Thoracic aorta (tissue), 2 donors: ENCODE measurements around the gene ARHGAP32. TPM values are rescaled to one million over a fixed set of nuclear protein-coding genes. Genes with fewer than 3 reads are reported as not detected.

ENCODE experiments used
- ATAC-seq: fragments of 150-250 bp; one replicate; pipeline ENCODE4 v1.8.0; 2017; ENCODE audit warnings: low read depth; ENCODE audit not compliant: insufficient number of reproducible peaks, low FRiP score
- DNase-seq: peaks from one replicate; pipeline ENCODE4 v3.0.0-alpha.2; 2020; ENCODE audit warnings: low spot score
- H3K27ac ChIP-seq, 2 donors: fragments of 200-600 bp; sonication (generic); 1 replicate in 1 of 2; 2 replicates in 1 of 2; pipeline ENCODE4 v1.5.1; 2016; ENCODE audit warnings: mild to moderate bottlenecking in 2 of 2, moderate library complexity in 2 of 2
- H3K27me3 ChIP-seq: fragments of 200-600 bp; sonication (generic); replicated peaks from 2 replicates; pipeline ENCODE4 v1.6.0; 2016; ENCODE audit warnings: mild to moderate bottlenecking; ENCODE audit not compliant: insufficient read depth
- H3K36me3 ChIP-seq: fragments of 200-600 bp; sonication (generic); one replicate; pipeline ENCODE4 v1.5.1; 2016
- H3K4me1 ChIP-seq, 2 donors: fragments of 200-600 bp; sonication (generic); 1 replicate in 1 of 2; 2 replicates in 1 of 2; pipeline versions ENCODE4 v1.5.1 to v1.6.0; 2016; ENCODE audit warnings: low read depth in 2 of 2, mild to moderate bottlenecking in 1 of 2; ENCODE audit not compliant: control insufficient read depth in 1 of 2
- H3K4me3 ChIP-seq: fragments of 200-600 bp; sonication (generic); 2 replicates; pipeline ENCODE4 v1.5.1; 2016; ENCODE audit warnings: mild to moderate bottlenecking
- H3K9me3 ChIP-seq: fragments of 200-600 bp; sonication (generic); 2 replicates; pipeline ENCODE4 v1.5.1; 2016
- total RNA-seq, 2 donors: library from RNA; depleted of rRNA; stranded (reverse); fragments of >200 nt; gene quantifications; one replicate each; pipeline versions ENCODE4 v1.1.0 to v1.2.3, GENCODE V29; 2016
- TF ChIP-seq, protein P1 (sequence below): fragments of 200-600 bp; sonication (generic); IDR thresholded peaks from one replicate; pipeline ENCODE4 v1.5.1; 2019; ENCODE audit warnings: antibody characterized with exemption

Gene ARHGAP32
- total RNA-seq, 2 donors from 2014 or later: 7.9 to 13.8 TPM

DNA sequence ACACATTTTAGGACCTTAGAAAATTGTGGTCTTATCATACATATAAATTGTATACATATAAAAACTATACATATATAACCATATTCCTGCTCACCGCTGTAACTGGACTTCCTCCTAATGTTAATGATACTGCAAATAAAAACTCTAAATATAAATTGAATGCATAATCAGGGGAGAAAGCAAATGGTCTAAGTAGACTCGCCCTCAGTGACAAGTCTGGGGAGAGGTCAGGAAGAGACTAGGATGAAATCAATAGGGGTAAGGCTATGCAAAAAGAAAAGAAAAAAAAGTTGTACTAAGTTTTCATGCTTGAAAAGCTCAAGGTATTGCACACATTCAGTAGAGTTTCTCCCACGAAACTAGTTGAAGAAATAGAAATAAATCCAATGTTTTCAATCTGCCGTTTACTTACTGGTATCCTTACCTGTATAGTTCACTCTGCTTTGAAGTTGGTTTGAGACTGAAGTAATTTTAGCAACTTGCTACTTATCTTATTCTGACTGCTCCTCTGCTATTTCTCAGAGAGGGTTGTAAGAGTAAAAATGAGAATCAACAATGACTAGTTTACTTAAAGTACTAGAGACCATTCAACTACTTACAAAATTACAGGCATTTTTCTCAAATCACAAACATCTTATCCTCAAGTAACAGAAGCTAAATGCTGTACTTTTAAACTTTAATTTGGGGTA, 12.2 kb upstream of the ARHGAP32 start:
- Histone ChIP-seq H3K27ac (no peak overlapping the region), H3K9me3 (no peaks in the 10 kb centered on the region), H3K27me3 (no peaks in the 10 kb centered on the region), H3K4me3 (no peak overlapping the region), H3K36me3 (no peaks in the 10 kb centered on the region), H3K4me1 (peaks cover 0 to 14% of the 10 kb centered on the region in 2 donors)
- TF ChIP-seq, protein P1, sequence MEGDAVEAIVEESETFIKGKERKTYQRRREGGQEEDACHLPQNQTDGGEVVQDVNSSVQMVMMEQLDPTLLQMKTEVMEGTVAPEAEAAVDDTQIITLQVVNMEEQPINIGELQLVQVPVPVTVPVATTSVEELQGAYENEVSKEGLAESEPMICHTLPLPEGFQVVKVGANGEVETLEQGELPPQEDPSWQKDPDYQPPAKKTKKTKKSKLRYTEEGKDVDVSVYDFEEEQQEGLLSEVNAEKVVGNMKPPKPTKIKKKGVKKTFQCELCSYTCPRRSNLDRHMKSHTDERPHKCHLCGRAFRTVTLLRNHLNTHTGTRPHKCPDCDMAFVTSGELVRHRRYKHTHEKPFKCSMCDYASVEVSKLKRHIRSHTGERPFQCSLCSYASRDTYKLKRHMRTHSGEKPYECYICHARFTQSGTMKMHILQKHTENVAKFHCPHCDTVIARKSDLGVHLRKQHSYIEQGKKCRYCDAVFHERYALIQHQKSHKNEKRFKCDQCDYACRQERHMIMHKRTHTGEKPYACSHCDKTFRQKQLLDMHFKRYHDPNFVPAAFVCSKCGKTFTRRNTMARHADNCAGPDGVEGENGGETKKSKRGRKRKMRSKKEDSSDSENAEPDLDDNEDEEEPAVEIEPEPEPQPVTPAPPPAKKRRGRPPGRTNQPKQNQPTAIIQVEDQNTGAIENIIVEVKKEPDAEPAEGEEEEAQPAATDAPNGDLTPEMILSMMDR: no peak
- DNase-seq (no peak), ATAC-seq (no peak)

DNA sequence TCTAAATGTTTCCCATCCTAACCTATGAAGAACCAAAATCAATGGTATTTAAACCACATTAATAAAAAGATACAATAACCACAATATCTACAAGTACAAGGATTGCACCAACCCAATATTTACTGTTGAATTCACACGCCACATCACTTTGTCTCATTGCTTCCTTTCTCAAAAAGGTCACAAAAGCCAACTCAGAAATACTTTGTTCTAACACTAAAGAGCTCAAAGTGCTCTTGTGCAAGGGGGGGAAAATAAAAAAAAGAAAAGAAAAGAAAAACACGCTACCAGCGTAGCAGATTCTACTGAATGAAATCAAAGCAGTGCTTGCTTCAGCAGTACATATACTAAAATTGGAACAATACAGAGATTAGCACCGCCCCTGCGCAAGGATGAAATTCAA, 10.5 kb upstream of the ARHGAP32 start:
- Histone ChIP-seq H3K4me1 (no peaks in the 10 kb centered on the region), H3K27ac (no peak overlapping the region), H3K27me3 (no peaks in the 10 kb centered on the region), H3K9me3 (no peaks in the 10 kb centered on the region), H3K4me3 (no peak overlapping the region), H3K36me3 (no peaks in the 10 kb centered on the region)
- TF ChIP-seq, protein P1: no peak
- ATAC-seq (no peak), DNase-seq (no peak)

DNA sequence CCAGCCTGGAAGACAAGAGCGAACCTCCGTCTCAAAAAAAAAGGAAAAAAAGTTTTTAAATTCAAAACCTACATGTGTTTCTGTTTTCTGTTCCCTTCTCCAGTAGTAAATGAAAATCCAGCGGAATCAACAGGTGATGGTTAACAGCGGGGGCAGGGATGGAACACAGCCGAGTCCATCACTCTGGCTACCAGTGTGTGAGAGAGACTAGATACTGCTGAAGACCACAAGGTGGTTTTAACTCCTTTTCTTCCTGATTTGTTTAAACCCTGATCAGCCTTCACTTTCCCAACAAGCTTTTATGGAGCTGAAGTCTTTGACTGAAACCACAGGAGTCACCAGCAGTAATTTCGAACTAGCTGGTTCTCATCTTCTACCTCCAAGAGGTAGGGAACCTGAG, 3.6 kb upstream of the ARHGAP32 start:
- no peaks in the 10 kb centered on the region for H3K36me3 ChIP-seq
- ATAC-seq: no peak
- H3K27ac ChIP-seq: no peak overlapping the region
- H3K4me1 ChIP-seq: no peaks in the 10 kb centered on the region
- H3K27me3 ChIP-seq: no peaks in the 10 kb centered on the region
- H3K9me3 ChIP-seq: no peaks in the 10 kb centered on the region
- DNase-seq: no peak
- TF ChIP-seq, protein P1: no peak
- no peak overlapping the region for H3K4me3 ChIP-seq

DNA sequence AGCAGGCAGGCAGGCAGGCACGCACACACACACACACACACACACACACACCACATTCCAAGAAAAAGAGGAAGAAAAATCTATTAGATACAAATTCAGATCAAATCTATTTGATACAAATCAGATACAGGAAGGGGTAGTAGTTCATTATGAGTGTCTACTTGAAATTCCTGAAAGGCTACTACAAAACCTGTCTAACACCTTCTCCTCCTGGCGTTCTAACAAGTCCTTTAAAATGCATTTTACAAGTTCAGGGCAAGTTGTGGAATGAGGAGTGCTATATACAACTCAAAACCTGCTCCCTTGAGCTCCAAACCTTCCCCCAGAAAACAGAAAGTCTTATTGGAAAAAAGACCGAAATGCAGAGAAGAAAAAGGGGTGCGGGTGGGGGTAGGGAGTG, 476 bp downstream of the ARHGAP32 start:
- Histone ChIP-seq H3K36me3 (no peaks in the 10 kb centered on the region), H3K27ac (no peak overlapping the region), H3K27me3 (no peaks in the 10 kb centered on the region), H3K9me3 (no peaks in the 10 kb centered on the region), H3K4me3 (no peak overlapping the region), H3K4me1 (no peaks in the 10 kb centered on the region)
- ATAC-seq: no peak
- TF ChIP-seq, protein P1: no peak
- no peak for DNase-seq

DNA sequence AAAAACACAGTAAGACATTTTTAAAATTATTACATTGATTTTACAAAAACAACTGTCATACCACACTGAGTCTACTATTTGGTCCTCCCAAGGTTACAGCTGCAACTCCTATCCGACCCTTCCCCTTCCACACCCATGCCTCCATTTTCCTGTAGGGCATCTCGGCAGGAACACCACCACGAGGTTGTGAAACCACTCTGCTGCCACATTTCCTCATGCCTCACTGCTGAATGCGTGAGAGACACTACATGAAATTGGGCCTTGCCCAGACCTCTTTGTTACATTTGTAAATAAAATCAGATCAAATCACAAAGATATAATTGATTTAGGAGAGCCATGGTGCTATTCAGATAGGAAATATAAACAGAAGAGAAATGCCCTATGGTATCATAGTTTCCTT, 2.0 kb downstream of the ARHGAP32 start:
- H3K4me3 ChIP-seq: no peak overlapping the region

More for the DNA sequence above, 2.0 kb downstream of the ARHGAP32 start:
- Histone ChIP-seq H3K27ac (no peak overlapping the region), H3K4me1 (no peaks in the 10 kb centered on the region), H3K27me3 (no peaks in the 10 kb centered on the region), H3K9me3 (no peaks in the 10 kb centered on the region), H3K36me3 (no peaks in the 10 kb centered on the region)
- TF ChIP-seq, protein P1: no peak
- no peak for DNase-seq
- ATAC-seq: no peak
